ENCODE measurements around the gene LRP8.

DNA sequence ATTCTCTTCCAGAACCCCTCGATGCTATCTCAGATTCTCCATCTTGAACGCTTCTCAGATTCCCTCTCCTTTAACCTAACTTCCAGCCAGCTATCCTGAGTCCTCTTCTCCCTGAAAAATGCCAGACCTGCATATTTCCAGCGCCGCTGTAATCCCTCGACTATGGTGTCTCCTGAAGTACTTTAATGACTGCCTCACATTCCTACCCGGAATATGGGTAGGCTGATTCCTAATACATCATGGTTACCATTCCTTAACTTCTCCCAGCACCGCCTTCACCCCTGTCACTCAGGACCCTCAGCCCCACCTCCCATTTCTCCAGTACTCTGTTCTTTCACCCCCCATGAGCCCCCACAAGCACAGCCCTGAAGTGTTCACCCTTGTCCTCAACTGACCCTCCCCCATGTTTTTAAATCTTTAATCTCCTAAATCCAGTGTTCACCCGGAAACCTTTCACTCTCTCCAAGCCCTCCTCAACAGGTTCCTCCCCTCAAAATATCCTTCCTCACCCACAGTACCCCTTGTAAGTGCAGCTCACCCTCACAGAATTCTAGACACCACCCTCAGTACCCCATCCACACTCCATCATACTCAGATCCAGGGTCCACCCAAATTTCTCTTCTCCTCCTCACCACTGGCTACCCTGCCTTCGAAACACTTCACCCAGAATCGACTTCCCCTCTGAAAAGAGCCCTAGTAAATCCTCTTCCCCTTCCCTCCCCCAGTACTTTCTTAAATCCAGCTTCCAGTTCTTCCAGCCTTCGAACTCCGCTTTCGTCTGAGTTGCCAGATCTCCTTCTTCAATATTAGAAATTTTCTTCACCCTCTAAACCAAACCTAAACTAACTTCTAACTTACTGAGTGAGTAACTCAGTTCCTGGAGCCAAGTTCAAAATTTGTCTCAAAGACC lies 130.3 kb downstream of the LRP8 start:
- TF ChIP-seq POLR2A (IDR thresholded peaks at IDR 0.05; ENCODE audit: low read depth, low read length) = no peak
- TF ChIP-seq, protein P1, sequence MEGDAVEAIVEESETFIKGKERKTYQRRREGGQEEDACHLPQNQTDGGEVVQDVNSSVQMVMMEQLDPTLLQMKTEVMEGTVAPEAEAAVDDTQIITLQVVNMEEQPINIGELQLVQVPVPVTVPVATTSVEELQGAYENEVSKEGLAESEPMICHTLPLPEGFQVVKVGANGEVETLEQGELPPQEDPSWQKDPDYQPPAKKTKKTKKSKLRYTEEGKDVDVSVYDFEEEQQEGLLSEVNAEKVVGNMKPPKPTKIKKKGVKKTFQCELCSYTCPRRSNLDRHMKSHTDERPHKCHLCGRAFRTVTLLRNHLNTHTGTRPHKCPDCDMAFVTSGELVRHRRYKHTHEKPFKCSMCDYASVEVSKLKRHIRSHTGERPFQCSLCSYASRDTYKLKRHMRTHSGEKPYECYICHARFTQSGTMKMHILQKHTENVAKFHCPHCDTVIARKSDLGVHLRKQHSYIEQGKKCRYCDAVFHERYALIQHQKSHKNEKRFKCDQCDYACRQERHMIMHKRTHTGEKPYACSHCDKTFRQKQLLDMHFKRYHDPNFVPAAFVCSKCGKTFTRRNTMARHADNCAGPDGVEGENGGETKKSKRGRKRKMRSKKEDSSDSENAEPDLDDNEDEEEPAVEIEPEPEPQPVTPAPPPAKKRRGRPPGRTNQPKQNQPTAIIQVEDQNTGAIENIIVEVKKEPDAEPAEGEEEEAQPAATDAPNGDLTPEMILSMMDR (conservative IDR thresholded peaks at IDR 0.05; ENCODE audit: low read depth, low read length) = no peak
- no peak for TF ChIP-seq RAD21 (IDR thresholded peaks at IDR 0.05; ENCODE audit: low read length)
- no peak for TF ChIP-seq FOS (IDR thresholded peaks at IDR 0.05; ENCODE audit: low read depth, low read length)
- TF ChIP-seq, protein P2, sequence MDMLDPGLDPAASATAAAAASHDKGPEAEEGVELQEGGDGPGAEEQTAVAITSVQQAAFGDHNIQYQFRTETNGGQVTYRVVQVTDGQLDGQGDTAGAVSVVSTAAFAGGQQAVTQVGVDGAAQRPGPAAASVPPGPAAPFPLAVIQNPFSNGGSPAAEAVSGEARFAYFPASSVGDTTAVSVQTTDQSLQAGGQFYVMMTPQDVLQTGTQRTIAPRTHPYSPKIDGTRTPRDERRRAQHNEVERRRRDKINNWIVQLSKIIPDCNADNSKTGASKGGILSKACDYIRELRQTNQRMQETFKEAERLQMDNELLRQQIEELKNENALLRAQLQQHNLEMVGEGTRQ (IDR thresholded peaks at IDR 0.05; ENCODE audit: low read depth, low read length) = no peak
- no peak for TF ChIP-seq CEBPB (IDR thresholded peaks at IDR 0.05; ENCODE audit: low read depth, low read length)
- TF ChIP-seq MAZ (IDR thresholded peaks at IDR 0.05; ENCODE audit: borderline replicate concordance, low read depth, low read length) = no peak

Data from IMR-90 (cell line).